ENCODE measurements around the gene ZBTB24. TPM values are rescaled to one million over a fixed set of nuclear protein-coding genes. Genes with fewer than 3 reads are reported as not detected.

ZBTB24 gene
- polyA plus RNA-seq, 1 experiment: 4.4 TPM

GRCh38 chr6:109446072-109446471 lies 36.9 kb downstream of the ZBTB24 start:
- TF ChIP-seq, protein P1, sequence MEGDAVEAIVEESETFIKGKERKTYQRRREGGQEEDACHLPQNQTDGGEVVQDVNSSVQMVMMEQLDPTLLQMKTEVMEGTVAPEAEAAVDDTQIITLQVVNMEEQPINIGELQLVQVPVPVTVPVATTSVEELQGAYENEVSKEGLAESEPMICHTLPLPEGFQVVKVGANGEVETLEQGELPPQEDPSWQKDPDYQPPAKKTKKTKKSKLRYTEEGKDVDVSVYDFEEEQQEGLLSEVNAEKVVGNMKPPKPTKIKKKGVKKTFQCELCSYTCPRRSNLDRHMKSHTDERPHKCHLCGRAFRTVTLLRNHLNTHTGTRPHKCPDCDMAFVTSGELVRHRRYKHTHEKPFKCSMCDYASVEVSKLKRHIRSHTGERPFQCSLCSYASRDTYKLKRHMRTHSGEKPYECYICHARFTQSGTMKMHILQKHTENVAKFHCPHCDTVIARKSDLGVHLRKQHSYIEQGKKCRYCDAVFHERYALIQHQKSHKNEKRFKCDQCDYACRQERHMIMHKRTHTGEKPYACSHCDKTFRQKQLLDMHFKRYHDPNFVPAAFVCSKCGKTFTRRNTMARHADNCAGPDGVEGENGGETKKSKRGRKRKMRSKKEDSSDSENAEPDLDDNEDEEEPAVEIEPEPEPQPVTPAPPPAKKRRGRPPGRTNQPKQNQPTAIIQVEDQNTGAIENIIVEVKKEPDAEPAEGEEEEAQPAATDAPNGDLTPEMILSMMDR (IDR thresholded peaks at IDR 0.05; ENCODE audit: low read depth, low read length): no peak
- H3K27me3 ChIP-seq (ENCODE audit: control insufficient read depth, insufficient read depth, low read length): no peaks in the 10 kb centered on the region
- ChIA-PET POLR2A (no interaction called here), CTCF (no interaction called here)
- H3K4me3 ChIP-seq (ENCODE audit: low read depth, low read length): no peak overlapping the region
- H3K27ac ChIP-seq (ENCODE audit: low read depth, low read length): no peak overlapping the region
- DNase-seq (ENCODE audit: low read depth, low spot score): no peak
- no peaks in the 10 kb centered on the region; the same call in 1 of the 2 replicates for H3K9me3 ChIP-seq (ENCODE audit: control insufficient read depth, insufficient read depth, low read length)

DNA sequence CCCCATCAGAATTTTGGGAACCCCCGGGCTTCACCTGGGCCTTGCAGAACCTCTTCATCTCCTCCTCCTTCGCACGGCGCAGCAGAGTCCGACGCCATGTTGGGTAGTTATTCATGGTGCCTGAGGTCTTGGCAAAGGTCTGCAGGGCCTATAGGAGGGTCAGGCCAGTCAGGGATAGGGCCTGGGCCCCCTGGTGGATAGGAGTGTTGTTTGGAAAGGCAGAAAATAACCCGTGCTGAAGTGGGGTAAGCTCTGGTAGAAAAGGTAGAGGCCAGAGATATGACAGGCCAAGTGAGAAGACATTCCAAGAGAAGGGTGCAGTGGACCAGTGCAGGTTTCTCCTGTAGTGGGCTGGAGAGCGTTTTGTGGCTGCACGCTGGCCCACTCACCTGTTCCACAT lies 37.6 kb downstream of the ZBTB24 start:
- Histone ChIP-seq H3K9me3 (ENCODE audit: control insufficient read depth, insufficient read depth, low read length) (no peaks in the 10 kb centered on the region; the same call in 1 of the 2 replicates), H3K4me3 (ENCODE audit: low read depth, low read length) (no peak overlapping the region), H3K27me3 (ENCODE audit: control insufficient read depth, insufficient read depth, low read length) (no peaks in the 10 kb centered on the region), H3K27ac (ENCODE audit: low read depth, low read length) (no peak overlapping the region)
- POLR2A ChIA-PET: no interaction called here
- CTCF ChIA-PET: no interaction called here
- no peak for DNase-seq (ENCODE audit: low read depth, low spot score)
- TF ChIP-seq, protein P1 (IDR thresholded peaks at IDR 0.05; ENCODE audit: low read depth, low read length): no peak

GRCh38 chr6:109443425-109443950 lies 39.5 kb downstream of the ZBTB24 start:
- no peak for DNase-seq (ENCODE audit: low read depth, low spot score)
- ChIA-PET POLR2A (interaction anchor here (1.1 to 1.2 kb wide), 2 partner anchors 11 to 13 kb away, joined by 3 to 4 read pairs; partner anchors contain the start of gene MICAL1), CTCF (no interaction called here)
- TF ChIP-seq, protein P1 (IDR thresholded peaks at IDR 0.05; ENCODE audit: low read depth, low read length): no peak
- Histone ChIP-seq H3K27ac (ENCODE audit: low read depth, low read length) (no peak overlapping the region), H3K4me3 (ENCODE audit: low read depth, low read length) (no peak overlapping the region), H3K27me3 (ENCODE audit: control insufficient read depth, insufficient read depth, low read length) (no peaks in the 10 kb centered on the region), H3K9me3 (ENCODE audit: control insufficient read depth, insufficient read depth, low read length) (no peaks in the 10 kb centered on the region; the same call in 1 of the 2 replicates)

DNA sequence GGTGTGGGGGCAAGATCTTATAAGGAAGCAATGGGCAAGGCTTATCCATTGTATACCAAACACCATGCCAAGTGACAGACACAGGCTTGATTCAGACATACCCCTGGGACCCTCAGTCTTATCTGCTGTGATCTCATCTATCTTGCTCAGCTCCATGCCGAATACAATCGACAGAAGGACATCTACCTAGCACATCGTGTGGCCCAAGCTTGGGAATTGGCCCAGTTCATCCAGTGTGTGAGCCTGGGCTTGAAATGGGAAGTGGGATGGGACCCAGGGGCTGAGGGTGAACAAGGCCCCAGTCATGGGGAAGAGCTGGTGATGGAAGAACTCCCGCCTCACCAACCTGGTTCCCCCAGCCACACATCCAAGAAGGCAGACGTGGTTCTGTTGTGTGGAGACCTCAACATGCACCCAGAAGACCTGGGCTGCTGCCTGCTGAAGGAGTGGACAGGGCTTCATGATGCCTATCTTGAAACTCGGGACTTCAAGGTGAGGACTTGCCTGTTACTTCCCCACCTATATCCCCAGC lies 40.6 kb downstream of the ZBTB24 start:
- no peak overlapping the region for H3K4me3 ChIP-seq (ENCODE audit: low read depth, low read length)
- H3K27me3 ChIP-seq (ENCODE audit: control insufficient read depth, insufficient read depth, low read length): no peaks in the 10 kb centered on the region
- TF ChIP-seq, protein P1 (IDR thresholded peaks at IDR 0.05; ENCODE audit: low read depth, low read length): no peak
- CTCF ChIA-PET: interaction anchor here (1.6 kb wide), 1 partner anchor 255 kb away, joined by 5 read pairs; no protein-coding TSS in a partner anchor
- H3K9me3 ChIP-seq (ENCODE audit: control insufficient read depth, insufficient read depth, low read length): no peaks in the 10 kb centered on the region; the same call in 1 of the 2 replicates
- POLR2A ChIA-PET: interaction anchor here (0.7 to 1.2 kb wide), 3 partner anchors 12 to 348 kb away, joined by 3 to 4 read pairs (median 3); partner anchors contain the start of genes MICAL1 and SESN1
- no peak for DNase-seq (ENCODE audit: low read depth, low spot score)
- no peak overlapping the region for H3K27ac ChIP-seq (ENCODE audit: low read depth, low read length)
